DMS153 treated with DMSO at 0.1 percent for 48 hours (cell line): ENCODE measurements around the gene LCP2.

ENCODE experiments used
- DNase-seq: peaks from one replicate; lab custom pipeline; 2025; ENCODE audit not compliant: unreplicated experiment; lab: John Stamatoyannopoulos, UW

LCP2 gene

DNA sequence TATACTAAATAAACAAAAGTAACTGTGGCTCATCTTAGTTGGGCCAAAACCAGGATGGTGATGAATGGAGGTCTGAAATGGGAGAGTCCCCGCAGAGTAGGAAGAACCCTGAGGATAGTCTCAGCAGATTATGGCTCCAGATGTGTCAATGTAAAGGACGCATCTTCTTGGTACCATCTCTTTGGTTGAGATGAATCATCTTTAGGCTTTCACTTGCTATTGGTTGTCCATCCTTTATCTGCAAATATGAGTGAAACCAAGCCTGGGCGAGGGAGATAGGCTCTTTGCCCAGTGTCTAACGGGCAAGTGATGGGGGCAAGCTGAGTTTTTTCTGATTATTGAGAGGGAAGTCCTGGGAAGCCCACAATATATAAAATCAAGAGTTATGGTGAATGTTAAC, 19.4 kb upstream of the LCP2 start:
- DNase-seq: no peak

DNA sequence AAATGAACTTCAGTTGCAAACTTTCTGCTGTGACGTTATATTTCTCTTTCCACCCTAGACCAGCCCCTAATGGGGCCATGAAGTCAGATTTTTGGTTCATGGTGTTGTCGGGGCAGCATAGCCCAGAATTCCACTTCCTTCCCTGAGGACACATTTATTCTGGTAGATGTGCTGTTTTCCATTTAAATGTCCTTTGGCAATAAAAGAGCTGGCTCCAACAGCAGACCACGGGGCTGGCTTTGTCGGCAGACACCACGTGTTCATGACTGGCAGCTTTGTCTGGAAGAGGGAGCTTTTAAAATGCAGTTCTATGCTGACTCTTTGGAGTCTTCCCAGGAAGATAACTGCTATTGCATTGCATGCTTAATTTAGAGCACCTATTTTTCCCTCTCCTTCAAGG, 17.6 kb upstream of the LCP2 start:
- no peak for DNase-seq

GRCh38 chr5:170314541-170315095, 17.0 kb upstream of the LCP2 start:
- no peak for DNase-seq

DNA sequence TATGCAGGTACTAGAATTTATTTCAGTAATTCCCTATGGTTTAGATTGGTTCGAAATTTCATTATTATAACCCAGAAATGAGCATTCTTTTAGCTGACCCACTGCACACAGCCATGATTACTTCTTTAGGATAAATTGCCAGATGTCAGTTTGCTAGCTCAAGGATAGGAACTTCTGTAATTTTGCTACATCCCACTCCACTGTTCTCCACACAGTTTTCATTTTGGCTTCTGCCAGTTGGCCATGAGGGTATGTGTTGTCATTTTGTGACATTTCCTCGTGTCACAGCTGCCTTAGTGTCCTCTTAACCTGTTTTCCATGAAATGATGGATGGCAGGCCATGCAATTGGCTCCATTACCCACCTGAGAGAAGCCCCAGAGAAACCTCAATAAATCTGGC, 16.2 kb upstream of the LCP2 start:
- no peak for DNase-seq

DNA sequence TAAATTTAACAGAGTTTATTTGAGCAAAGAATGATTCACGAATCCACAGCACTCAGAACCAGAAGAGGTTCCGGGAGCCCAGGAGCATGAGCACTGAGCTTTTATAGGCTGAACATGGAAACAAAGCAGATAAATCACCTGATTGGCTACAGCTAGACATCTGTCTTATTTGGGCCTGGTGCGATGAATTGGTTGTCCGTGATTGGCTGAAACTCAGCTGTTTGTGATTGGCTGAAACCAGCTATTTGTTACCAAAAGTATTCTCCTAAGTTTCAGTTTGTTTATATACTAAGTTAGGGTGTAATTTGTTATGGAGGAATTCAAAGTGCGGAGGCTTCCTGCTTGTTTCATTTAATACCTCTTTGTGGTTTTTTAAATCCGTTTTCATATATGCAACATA, 15.8 kb upstream of the LCP2 start:
- DNase-seq: no peak

DNA sequence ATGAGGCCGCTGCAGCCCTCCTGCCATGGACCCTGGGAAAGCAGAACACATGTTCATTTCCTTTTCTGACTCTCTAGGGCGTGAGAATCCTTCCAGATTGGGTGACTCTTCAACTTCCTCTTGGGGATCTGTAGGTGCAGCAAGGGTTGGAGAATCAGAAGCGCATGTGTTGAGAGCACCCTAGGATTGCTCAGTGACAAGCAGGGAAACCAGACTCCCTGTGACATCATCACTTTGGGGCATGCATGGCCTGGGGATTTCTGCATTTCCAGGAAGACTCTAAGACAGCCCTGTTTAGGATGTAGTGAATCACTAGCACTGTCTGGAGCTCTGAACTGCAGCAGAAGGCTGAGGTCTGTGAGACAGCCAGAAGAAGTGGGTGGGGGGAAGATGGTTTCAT, 15.1 kb upstream of the LCP2 start:
- DNase-seq: no peak

DNA sequence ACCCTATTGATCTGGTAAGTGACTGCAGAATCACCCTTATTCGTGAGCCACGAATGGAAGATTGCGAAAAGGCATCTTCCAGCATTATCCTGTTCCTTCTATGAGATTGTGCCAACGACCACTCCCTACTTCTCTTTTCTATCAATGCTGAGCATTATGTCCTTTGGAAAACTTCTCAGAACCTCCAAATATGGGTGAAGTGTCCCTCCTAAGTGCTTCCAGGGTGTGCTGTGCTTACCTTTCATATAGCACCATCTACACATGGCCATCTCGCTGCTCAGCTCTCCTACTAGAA, 14.7 kb upstream of the LCP2 start:
- DNase-seq: no peak

- DNase-seq: no peak
Observed at GRCh38 chr5:170311511-170312300, 14.1 kb upstream of the LCP2 start.

DNA sequence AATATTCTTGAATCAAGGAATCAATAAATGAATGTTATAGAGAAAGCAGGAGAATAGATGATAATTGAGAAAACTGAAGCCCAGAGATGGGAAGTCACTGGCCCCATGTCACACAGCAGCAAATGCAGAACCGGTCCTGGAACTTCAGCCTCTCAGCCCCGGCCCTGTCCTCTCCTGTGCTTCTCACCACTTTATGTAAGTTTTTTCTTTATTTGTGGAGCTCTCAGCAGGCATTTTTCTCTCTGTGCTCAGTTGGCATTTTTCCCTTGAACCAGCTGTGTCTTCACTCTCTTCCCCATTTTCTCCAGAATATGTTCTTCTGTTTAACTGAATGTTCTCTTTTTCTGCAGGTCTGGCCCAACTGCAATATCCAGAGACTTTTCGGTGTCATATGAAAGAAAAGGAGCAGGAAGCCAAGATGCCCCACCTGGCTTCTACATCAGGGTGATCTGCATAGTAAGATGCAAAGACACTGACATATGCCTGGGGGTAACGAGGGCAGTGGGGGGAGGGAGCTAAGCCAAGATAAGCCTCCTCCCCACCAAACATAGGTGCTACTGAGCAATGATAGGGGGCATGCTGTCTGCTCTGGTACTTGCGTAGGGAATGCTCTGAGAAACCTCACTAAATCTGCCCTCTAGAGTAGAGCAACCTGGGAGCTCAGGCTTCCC, 12.8 kb upstream of the LCP2 start:
- DNase-seq: no peak

GRCh38 chr5:170308686-170309085, 11.1 kb upstream of the LCP2 start:
- DNase-seq: no peak

- DNase-seq: no peak
Observed at GRCh38 chr5:170307575-170308465, 10.2 kb upstream of the LCP2 start.

DNA sequence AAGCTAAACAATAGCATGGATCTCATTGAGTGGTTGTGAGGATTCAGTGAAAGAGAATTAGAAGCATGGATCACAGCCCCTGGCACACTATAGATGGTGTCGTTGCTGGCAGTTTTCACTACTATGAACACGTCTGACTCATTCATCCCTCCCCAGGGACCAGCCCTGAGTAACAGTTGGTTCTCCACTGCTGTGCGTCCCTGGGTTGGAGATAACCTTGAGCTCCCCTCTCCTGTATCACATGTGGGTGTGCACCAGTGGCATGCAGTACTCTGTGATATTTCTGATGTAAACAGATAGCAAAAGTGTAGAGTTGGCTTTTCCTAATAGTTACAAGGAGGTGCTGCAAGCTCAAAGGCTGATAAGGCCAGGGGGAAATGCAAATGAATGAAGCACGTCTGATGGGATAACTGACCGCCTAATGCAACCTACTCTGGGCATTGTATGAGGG, 8.8 kb upstream of the LCP2 start:
- no peak for DNase-seq

- no peak for DNase-seq
Observed at GRCh38 chr5:170305646-170306025, 8.1 kb upstream of the LCP2 start.

- DNase-seq: no peak
Observed at GRCh38 chr5:170305016-170305645, 7.6 kb upstream of the LCP2 start.

GRCh38 chr5:170303549-170303948, 6.0 kb upstream of the LCP2 start:
- DNase-seq: no peak

DNA sequence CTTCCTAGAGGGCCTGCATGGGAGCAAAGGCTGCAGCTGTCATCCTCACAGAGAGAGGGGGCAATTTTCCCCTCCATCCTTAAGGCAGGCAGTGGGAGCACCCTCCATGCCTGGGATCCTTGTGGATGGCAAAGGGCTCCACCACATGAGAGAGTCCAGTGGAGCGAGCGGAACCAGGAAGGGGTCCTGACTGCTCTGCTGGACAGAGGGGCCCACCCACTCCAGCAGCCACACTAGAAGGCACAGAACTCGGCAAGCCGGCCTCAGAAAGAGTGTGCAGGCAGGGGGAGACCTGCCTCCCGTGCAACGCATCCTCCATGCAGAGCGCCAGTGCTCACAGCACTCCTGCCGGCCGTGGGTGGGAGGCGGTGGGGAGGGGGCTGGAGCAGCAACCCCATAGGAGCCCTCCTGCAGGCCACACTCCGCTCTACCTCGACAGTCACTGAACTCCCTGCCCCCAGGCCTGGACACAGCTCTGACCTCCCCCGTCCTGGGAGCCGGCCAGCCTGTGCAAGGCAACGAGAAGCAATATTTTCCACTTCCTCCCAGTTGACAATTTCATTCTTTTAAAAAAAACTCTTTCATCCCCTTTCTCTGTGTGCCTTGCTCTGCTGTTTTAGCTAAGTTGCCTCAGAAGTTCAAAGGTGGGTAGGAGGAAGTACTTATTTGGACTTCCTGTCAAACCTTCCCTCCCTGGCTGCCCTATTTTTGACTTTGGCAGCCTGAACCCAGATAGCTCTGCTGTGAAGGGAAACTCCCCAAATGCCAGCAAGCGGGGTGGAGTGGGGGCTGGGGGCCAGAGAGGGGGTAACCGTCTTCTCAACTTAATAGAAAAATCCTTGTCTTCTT, 5.3 kb upstream of the LCP2 start:
- DNase-seq: no peak

- no peak for DNase-seq
Observed at GRCh38 chr5:170301981-170302652, 4.5 kb upstream of the LCP2 start.

DNA sequence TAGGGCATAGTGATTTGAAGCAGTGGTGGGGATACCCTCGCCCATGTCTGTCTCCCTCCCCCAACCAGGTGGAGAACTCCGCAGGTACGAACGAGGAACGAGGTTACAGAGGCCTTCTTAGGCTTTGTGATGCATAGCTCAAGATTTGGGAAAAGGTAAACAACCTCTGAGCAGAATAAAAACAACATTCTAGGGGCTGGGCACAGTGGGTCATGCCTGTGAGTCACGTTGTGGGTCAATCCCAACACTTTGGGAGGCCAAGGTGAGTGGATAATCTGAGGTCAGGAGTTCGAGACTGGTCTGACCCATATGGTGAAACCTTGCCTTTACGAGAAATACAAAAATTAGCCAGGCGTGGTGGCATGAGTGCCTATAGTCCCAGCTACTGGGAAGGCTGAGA, 3.6 kb upstream of the LCP2 start:
- no peak for DNase-seq

DNA sequence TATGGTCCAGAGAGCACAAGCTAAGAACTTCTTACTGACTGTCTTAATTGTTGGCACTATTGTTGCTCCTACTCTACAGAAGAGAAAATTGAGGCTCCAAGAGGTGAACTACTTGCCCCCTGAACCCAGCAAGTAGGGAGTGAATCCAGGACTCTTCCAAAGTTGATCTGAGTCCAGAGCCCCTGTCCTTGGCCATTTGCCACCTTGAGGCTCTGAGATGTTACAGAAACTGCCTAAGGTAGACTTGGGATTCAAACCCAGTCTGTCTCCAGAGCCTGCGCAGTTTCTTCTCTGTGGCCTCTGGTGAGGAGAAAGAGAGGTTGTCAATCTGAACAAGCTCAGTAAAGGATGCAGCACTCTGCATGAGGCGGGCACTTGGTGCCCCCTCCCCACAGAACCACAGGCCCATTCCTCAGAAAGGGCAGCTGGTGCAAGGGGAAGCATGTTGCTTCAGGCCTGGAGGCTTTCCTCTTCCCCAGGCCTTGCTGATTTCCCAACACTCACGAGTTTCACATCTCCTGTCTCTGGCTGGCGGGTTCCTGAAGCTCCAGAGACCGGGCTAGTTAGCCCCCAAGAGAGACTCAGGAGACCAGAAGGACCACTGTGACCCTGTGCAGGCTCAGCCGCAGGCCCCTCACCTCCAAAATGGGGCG, 2.9 kb upstream of the LCP2 start:
- DNase-seq: no peak
